Medulla oblongata (tissue), 1 donor: ENCODE data around the gene ATP2C1.

Source experiments
- DNase-seq: peaks from one replicate; pipeline ENCODE4 v3.0.0-alpha.2; 2015; ENCODE audit errors: extremely low spot score

ATP2C1 gene

DNA sequence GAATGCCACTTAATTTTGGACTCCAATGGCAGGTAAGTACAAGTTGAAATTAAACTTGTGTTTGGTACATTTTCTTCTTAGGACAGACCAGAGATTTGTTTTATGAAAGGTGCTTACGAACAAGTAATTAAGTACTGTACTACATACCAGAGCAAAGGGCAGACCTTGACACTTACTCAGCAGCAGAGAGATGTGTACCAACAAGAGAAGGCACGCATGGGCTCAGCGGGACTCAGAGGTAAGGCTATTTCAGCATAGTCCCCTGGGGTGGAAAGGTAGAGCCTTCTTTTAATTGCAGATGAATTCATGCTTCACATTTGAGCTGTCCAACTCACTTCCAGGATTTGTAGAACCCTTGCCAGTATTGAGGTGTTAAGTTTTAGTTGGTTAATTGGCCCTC lies 81.4 kb downstream of the ATP2C1 start:
- DNase-seq: no peak

DNA sequence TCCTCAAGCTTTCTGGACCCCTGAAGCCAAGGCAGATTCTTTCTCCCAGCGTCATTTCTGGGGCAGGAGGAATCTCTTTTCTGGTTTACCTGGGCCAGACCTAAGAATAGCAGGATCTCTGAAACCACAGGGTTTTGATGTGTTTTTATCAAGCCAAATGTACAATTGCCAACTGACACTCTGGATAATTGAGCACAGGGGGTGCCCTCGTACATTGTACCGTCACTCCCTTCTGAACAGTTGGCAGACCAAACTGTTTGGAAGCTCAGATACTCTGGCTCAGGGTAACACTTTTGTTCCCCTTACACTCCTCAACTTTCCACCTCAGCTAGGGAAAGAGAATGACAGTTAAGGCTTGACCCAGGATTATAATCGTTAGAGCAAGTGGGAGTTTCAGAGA lies 82.8 kb downstream of the ATP2C1 start:
- DNase-seq: no peak

DNA sequence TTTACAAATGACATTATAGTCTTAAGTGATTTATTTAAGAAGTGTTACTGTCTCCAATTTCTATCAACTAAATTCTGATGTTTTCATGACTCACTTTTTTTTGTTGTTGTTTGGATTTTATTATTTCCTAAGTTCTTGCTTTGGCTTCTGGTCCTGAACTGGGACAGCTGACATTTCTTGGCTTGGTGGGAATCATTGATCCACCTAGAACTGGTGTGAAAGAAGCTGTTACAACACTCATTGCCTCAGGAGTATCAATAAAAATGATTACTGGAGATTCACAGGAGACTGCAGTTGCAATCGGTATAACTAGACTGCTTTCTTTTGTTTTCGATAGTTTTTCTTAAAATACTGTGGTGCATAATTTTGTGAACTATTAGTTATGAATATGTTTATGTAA lies 85.2 kb downstream of the ATP2C1 start:
- DNase-seq: no peak

DNA sequence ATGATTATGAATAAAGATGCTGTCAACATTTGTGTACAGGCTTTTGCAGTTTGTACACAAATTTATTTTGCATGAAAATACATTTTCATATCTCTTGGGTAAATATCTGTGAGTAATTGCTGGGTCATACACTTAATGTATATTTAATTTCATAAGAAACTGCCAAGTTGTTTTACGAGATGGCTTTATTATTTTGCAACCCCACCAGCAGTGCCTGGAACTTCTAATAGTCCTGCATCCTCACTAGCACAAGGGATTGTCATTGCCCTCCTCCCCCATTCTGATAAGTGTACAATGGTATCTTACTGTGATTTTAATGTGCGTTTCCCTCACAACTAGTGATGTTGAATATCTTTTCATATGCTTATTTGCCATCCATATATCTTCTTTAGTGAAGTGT lies 87.6 kb downstream of the ATP2C1 start:
- no peak for DNase-seq

DNA sequence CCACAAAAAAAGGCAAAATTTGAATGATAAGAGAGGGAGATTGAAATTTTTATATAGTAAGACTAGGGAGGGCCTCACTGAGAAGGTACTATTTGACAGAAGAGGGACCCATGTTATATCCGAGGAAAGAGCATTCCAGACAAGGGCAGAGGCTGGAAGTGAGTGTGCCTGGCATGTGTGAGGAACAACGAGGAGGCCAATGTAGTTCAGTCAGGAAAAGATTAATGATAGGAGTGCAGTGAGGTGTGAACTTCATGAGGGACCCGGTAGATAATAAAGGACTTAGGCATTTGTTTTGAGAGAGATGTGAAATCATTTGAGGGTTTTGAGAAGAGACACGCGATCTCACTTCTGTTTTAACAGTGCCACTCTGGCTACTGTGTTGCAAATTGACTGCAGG lies 96.4 kb downstream of the ATP2C1 start:
- no peak for DNase-seq

DNA sequence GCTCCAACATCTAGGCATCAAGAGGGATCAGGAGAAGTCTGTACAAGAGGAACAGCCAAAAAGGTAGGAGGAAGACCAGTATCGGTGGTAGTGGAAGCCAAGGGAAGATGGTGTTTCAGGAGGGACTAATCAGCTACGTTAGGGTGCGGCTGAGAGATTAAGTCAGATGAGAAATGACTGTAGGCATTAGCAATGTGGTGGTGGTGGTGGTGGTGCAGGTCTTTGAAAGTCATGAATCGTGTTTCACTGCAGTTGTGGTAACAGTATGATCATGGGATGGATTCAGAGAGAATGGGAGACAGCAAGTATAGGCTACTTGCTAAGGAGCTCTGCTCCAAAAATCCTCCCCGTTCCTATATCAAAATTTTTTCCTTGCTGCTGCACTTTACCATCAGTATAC lies 97.2 kb downstream of the ATP2C1 start:
- DNase-seq: no peak

DNA sequence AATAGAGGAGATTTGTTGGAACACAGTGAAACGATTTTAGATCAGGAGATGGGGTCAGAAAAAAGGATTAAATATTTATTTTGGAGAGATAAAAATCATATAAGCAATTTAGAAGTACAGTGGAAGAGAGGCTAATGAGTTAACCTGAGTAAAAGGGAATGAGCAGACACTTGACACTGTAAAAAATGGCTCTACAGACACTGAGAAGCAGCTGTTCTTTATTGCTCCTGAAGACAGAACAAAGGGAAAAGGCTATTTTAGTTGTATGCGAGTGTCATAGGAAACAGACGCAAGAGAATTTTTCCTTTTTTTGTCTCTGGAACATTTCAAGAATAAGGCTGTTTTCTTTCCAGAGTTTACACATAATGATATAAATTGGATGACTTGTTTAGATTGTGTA lies 98.5 kb downstream of the ATP2C1 start:
- no peak for DNase-seq

DNA sequence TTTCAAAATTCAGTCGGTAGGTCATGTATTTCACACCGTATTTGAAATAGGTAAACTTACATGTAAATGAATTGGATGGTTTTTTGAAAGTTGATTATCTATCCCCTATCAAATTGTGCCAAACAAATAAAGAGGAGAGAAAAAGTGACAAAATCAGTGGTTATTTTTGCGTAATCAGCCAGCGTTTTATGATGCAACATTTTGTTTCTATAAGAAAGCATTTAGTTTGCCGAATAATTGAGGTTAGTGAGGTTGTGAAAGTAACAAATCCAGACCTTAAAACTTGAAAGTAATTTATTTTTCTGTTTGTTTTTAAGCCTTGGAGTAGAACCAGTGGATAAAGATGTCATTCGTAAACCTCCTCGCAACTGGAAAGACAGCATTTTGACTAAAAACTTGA lies 103.4 kb downstream of the ATP2C1 start:
- DNase-seq: no peak

DNA sequence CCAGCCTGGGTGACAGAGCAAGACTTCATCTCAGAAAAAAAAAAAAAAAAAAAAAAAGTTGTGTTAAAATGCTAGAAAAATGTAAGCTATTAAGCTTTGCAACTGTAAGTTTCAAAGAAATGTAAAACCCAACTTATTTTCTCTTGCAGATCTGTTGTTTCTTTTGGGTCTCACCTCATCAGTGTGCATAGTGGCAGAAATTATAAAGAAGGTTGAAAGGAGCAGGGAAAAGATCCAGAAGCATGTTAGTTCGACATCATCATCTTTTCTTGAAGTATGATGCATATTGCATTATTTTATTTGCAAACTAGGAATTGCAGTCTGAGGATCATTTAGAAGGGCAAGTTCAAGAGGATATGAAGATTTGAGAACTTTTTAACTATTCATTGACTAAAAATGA lies 107.2 kb downstream of the ATP2C1 start:
- DNase-seq: no peak

DNA sequence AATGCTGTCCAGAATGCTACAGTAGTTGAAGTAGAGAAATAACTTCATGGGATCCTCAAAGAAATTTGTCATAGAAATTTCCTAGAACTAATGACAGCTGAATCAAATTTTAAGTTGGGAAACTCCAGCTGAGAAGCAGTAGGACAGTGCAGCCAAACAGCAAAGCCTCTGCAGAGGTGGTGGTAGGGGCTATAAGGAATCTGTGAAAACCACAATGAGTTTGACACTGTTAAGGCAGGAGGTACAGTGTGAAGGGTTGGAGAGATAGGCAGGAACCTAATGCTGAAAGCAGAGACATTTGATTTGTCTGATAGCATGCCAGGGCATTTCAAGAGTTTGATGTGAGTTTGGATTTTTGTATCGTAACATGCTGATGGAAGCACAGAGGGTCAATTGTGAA lies 110.7 kb downstream of the ATP2C1 start:
- no peak for DNase-seq

DNA sequence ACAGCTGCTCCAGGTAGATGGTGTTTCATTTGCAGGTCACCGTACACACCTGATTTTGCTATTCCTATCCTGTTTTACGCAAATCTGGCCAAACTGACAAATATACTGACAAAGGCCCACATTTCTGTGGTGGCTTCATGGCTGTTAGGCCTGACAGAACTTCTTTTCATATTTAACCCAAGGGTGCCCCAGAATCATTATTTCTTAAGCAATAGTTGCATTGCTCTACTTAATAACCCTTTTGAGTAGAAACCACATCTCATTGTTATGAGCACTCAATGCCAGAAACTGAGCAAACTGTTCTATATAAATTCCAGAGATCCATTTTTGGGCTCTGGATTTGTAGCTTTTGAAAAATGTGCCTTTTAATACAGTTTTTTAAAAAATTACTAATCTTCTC lies 113.4 kb downstream of the ATP2C1 start:
- no peak for DNase-seq

DNA sequence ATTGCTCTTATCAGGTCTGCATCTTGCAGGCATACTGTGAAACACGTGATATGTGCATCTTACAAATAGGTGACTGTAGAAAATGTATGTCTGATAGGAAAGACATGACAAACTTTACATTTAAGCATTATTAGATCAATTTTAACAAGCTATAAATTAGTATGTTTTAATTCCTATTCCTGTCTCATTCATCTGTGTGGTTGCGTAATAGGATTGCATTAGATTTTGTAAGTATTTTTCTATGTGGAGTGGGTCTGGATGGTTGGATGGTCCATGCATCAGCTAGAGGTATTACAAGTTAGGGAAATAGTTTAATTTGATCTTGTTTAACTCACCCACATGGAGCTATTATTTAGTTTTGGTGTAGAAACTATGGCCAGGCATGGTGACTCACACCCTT lies 113.9 kb downstream of the ATP2C1 start:
- DNase-seq: no peak

DNA sequence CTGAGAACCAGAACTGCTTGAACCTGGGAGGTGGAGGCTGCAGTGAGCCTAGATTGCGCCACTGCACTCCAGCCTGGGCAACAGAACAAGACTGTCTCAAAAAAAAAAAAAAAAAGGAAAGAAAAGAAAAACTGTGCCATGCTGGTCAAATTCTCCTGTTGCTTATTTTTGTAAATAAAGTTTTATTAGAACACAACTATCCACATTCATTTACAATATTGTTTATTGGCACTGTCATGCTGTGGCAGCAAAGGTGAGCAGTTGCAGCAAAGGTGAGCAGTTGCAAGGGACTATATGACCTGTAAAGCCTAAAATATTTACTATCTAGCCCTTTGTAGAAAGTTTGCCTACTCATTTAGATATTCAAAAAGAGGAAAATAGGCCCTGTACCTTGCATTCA lies 114.4 kb downstream of the ATP2C1 start:
- DNase-seq: no peak

DNA sequence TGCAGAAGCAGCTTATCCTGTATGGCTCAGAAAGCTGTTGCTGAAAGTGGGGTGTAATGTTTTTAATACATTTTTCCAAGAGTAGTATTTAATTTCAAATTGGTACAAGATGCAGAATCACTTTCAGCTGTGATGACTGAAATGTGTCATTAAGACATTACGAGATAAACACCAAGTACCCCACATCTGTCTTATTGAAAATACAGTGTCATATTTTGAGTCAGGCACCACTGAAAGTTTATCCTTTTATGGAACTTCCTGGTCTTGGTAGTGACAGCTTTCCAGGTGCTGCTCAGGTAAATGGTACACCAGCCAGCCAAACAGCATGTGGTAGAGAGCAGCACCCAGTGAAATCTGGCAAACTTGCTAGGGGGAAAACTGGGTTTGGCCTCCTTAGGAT lies 115.8 kb downstream of the ATP2C1 start:
- no peak for DNase-seq

DNA sequence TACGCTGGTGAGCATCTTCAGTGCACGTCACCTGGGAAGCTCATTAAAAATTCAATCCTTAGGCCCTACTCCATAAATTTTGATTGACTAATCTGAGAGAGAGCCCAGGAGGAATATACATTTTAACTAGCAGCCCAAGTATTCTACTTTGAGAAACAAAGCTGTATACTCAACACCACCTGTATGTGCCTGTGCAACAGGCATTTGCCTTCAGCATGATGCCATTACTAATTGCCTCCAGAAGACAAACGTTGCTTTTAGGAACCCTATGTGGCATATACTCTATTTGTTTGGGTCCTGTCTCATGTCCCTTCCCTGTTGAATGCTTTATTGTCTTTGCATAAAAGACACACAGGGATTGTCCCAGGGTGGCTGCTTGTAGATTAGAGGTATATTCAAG lies 125.1 kb downstream of the ATP2C1 start:
- no peak for DNase-seq

DNA sequence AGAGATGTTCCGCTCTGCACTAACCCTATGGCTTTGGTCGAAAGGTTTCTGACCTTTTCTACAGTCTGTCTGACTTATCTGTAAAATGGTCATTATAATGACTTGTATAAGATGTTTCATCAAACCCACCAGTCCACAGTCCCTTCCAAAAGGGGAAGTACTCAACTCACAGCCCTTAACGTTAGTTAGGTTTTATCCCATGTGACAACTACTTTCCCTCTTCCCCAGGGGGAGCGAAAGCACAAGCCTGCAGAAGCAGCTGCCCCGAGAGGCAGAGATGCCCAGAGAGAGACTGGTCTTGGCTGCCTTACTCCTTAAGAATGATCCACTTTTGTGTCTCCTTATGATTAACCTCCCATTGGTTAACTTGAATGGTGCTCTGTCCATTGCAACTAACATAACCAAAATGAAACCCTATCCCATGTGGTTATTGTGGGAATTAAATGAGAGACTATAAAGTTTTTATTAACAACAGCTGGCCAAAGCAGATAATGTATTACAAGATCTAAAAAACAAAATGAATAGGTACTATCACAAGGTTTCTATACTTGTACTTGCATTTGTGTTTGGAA lies 126.3 kb downstream of the ATP2C1 start:
- peak; percentile 66 for DNase-seq

DNA sequence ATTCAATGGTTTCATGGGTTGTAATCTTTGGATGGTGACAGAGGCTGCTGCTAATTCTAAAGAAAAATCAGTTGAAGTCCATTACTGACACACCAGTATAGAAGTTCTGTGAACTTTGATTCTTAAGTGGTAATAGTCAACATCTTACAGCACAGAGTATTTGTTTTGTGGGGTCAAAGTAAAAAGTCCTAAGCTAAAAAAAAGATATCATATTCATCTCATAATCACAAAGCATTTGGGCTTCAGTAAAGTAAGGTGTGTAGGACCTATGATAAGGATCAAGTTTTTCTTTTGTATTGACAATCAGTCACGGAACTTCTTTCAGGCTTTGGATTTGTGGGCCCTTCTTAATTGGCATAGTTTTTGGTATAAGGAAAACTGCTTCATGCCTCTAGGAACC lies 131.7 kb downstream of the ATP2C1 start:
- no peak for DNase-seq

DNA sequence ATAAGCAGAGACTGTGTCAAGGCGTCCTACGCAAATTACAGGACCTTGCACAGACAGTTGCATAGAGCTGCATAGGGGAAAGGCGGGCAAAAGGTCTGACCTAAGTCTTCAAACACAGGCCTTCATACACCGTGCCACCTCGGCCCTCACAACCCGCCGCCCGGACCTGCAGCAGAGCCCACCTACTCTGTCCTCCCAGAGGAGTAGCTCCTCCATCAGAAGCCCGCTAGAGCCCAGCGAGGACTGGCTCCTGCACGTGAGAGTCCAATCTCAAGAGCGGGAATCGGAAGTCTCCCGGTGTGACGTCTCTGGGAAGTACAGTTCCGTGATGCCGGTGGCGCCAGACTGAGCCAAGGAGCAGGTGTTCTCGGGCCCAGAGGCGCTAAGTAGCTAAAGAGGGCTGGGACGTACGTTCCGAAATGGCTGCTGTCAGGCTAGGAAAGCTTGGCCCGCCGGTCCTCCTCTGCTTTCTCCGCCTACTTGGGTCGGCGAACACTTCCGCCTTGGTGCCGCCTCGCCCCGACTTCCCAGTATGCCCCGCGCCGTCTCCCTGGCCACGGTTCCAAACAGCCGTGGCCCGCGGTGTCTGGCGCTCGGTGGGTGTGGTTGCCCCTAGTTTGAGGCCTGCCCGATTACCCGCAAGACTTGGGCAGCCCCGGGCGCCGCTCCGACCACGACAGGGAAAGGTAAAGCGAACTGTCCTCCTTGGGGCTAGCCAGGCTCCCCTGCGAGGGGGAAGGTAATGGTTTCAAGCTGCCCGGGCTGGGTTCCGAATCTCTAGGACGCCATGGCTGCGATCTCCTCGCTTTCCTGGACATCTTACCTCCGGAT lies 132.7 kb downstream of the ATP2C1 start, which contains the start of the genes ASTE1 and NEK11:
TSS of gene ASTE1 (minus strand) at position 505 of the 831 bp plus-strand sequence. CDS start 1,519 bp downstream, outside the sequence.
TSS of gene NEK11 (plus strand) at position 557 of the 831 bp plus-strand sequence. CDS start 2,832 bp downstream, outside the sequence.
- DNase-seq: peak; percentile 90

DNA sequence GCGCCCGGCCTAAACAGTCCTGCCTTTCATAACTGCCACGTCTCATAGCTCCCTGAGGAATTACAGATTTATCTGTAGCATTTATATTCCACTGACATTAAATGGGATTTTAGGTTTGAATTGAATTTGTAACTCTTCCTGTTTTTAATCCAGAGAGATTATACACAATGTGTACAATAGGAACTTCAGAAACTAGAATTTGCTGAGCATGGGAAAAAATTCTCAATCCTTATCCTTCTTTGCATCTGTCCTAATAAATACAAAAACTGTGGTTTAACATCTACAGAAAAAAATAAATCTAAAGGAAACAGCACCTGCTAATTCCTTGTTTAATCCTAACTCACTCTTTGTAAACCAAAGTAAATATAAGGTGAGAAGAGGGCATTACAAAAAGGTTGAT lies 135.0 kb downstream of the ATP2C1 start:
- DNase-seq: no peak

DNA sequence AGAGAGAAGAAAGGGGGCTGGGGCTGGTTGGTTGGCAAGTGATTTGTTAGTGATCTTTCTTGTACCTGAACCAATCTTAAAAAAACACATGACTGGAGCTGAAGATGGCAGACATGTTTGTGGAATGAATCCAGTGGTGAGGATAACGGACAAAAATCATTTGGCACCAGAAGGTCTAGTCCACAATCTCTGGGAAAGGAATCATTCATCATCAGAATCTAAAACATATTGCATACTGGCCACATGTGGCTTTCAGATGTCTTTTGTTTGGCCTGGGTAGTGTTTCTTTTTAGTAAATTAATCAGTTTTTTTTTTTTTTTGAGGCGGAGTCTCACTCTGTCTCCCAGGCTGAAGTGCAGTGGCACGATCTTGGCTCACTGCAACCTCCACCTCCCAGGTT lies 137.8 kb downstream of the ATP2C1 start:
- DNase-seq: no peak

DNA sequence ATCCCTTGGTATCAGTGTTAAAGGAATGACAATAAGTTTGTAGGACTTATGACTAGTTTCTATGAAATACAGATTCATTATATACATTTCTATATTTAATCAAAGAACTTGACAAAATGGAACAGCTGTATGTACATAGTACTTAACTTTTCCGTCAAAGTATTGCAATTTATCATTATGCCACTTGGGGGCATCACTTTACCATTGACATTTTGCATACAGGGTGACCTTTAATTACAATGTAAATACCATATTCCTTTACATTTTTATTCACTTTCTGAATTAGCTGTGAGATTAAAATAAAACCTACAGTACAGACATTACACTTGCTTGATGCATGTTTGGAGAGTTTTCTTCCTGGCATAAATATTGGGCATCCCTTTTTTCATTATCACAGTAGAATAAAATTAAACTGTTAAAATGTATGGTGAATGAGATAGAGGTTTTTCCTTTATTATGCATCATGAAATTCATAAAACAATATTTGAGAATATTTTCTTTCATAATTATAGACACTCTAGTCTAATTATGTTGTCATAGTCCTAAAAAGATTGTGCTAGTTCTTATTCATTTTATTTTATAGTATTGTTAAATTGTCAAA lies 139.7 kb downstream of the ATP2C1 start:
- DNase-seq: peak; percentile 77

DNA sequence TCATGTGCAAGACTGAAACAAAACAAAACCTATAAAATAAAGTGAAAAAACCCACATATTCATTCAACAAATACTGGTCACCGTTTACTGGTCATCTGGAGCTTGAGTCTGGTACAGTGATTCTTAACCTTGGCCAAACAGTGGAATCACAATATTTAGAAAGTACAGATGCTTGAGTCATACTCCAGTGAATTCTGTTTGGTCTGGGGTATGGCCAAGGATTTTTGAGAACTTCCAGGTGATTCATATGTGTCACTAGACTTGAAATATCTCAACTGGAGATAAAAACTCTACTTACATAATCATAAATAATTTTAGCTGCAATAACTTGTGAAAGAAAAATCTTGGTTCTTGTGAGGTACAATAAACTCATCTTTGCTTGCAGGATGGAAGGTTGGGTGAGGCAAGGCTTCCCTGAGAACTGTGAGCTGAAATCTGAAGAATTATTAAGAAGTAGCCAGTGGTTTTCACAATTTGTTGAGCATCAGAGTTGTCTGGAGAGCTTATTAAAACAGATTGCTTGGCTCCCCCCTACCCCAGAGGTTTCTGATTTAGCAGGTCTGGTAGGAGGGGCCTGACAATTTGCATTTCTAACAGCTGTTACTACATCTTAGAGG lies 142.4 kb downstream of the ATP2C1 start:
- DNase-seq: no peak

DNA sequence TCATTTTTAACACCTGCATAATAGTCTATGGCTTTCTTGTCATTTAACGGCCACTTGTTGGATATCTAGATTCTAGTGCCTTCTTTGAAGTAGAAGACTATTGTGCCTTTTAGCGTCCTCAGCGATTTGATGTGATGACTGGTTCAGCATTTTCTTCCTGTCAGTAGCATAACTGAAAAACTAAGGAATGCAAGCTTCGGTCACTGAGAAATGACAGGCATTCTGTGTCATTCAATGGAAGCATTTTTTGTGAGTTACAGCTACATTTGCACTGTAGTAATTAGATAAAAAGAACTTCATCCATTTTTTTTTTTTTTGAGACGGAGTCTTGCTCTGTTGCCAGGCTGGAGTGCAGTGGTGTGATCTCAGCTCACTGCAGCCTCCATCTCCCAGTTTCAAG lies 143.1 kb downstream of the ATP2C1 start:
- DNase-seq: no peak
